GM19238 (cell line): ENCODE data around the gene TJP2.

Source experiments
- DNase-seq: peaks from one replicate; pipeline ENCODE4 v3.0.0; 2011; ENCODE audit warnings: low spot score; ENCODE audit not compliant: insufficient read length

Gene TJP2

GRCh38 chr9:69190086-69190862 lies 16.2 kb downstream of the TJP2 start:
- DNase-seq = no peak

DNA sequence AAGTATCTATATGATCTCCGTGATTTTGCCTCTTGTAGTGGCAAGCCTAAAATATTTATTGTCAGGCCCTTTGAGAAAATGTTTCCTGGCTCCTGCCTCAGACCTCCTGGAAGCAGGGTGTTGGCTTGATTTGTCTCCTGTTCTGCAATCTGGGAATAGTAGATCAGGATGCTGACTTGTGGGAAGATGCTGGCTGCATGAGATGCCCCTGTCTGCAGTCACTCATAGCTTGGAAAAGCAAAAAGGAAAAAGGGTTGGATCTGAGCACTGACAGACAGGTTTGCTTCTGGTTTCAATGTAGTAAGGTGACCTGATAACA lies 16.7 kb downstream of the TJP2 start:
- no peak for DNase-seq

DNA sequence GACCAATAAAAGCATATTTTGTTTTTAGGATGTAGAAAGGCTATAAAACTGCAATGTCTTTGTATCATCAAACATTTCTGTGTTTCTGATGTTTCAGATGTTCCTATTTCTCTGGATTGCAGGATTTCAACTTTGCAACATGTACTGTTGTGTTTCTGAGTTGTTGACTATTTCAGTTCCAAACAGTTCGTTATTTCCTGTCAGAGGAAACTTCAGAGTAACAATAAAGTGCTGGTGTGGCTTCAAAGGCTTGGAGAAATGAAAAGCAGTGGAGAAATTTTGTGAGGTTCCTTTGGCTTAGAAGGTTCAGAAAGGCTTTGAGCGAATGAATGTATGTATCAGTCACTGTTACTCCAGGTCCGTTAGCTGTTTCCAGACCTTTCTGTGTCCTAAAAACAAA lies 17.2 kb downstream of the TJP2 start:
- no peak for DNase-seq

DNA sequence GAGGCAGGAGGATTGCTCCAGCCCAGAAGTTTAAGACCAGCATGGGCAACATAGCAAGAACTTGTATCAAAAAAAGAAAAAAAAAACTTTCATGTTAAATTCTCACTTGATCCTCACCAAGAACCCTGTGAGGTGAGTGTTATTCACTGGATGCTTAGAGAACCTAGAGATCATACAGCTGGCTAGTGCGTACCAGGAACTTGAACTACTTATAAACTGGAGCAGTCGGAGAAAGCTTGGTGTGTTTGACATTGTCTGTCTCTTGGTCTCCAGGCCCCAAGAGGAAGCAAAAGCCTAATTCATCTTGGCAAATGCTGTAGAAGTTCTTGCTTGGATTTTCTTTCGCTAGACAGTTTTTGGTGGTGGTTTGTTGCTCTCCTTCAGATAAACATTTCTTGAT lies 18.1 kb downstream of the TJP2 start:
- no peak for DNase-seq

DNA sequence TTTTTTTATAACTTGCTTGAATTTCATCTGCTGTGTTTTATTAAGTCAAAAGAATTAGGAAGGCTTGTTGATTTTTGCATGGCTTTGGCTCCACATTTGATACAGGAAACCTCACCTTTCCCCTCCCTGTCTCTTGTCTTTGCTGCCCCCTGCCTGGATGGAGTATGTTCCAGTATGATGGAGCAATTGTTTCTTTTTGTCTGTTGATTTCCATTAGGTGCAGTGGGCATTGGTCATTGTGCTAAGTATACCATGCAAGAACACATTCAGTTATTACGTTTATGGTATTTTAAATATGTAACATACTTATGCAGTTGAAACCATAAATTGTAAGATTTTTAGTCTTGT lies 19.6 kb downstream of the TJP2 start:
- no peak for DNase-seq

DNA sequence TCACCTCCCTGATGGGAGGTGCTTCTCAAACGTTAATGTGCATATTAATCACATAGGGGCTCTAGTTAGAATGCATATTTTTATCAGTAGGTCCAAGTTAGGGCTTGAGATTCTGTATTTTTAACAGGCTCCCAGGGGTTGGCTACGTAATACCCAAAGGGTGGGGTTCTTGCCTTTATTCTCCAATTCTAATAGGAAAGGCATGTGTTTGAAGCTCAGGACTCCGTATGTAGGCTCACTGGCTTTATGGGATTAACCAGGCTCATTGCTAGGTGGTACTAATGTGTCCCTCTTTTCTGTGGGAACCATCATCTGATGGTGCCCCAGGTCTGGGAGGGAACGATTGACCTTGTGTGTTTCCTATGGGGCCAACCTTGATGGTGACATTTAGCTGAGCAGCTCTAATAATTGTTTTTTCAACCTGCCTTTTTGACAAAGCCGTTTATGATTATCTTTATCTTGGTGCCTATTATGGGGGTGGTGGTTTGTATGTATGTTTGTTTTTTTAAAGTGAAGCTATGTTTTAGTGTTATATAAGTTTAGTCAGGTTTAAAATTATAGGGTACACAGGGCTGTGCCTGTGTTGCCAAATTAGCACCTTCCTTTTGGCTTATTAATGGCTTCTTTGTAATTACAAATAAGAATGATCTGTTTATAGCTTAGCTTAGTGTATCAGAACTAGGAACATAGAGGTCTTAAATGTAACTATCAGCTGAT lies 20.8 kb downstream of the TJP2 start:
- no peak for DNase-seq

DNA sequence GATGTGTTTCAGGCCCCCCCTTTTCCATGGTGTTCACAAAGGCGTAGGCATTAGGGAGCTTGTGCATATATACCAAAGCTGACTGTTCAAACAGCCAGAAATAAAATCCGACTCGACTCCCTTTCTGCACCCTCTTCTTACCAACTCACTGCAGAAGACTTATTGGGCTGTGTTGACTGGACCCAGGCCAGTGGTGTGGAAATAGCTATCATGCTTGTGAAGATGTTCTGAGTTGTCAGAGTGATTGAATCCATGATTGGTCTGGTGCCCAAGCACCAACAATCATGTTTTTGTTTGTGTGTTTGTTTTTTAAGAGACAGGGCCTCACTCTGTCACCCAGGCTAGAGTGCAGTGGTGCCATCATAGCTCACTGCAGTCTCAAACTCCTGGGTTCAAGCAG lies 21.6 kb downstream of the TJP2 start:
- no peak for DNase-seq

DNA sequence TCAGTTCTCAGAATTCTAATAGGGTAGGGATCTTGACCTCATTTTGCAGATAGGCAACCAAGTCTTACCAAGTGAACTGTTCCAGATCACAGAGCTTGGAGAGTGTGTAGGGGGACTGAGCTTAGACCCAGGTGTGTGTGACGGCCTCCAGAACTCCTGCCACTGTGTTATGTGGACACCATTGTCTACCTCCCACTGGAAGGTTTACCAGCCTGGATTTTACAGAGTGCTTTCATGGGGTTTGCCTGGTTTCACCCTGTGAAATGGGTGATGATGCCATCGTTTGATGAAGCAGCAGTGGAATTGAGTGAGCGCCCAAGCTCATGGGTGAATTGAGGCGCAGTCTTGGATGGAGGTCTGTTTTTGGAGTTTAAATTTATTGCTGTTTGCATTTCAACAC lies 23.6 kb downstream of the TJP2 start:
- no peak for DNase-seq

DNA sequence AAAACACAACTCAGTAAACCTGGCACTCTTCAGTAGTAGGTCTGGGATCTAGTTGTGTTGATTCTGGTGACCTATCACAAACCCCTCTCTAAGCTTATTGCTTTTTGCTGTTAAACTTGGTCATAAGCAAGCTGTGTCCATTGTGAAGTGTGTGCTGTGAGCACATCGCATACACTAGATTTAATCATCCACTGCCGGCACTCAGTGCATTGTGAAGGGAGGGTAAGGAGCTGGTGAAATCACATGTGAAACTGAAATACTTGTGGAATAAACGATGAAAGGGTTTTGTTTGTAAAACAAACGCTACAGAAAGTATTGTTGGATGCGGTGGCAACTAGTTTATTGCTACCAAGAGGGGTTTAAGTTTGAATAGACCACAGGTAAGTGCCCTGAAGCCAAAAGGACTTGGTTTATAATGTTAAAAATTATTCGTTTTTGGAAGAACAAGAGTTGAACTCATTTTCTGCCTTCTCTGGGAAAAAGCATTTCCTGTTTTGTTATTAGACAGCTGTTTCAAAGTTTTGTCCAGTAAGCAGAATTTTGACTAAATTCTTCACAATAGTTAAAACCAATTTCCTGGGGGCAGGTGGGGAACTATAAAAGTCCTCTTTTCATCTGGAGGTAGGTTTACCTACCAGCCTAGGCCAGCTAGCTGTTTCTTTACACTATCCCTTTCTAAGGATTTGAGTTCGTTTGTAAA lies 24.6 kb downstream of the TJP2 start:
- DNase-seq = no peak

- DNase-seq = no peak
Measured at GRCh38 chr9:69199769-69200470, 25.8 kb downstream of the TJP2 start.

DNA sequence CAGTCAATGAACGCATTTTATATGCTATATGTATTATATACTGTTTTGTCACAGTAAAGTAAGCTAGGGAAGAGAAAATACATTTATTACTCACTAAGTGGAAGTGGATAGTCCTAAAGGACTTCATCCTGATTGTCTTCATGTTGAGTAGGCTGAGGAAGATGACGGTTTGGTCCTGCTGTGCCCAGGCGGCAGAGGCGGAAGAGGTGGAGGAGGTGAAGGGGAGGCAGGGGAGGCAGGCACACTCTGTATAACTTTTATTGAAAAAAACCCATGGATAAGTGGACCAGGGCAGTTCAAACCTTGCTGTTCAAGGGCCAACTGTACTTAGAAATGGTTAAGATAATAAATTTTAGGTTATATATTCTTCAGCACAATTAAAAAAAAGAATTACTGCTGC lies 28.5 kb downstream of the TJP2 start:
- no peak for DNase-seq

DNA sequence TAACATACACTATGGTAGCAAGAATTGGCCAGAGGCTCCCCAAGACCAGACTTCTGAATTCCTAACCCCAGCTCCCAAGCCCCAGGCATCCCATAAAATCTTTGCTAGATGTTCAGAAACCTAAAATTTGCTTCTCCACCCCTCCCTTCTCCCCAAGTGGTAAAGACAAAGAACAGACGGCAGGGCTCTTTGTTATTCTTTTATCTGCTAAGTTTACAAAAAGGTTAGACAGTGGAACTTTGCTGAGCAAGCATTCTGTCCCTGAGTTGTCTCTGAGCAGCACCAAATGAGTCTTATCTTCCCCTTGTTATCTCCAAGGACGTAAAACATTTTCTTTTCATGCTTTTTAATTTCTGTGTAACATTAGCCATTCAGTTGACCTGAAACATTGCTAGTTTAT lies 30.2 kb downstream of the TJP2 start:
- no peak for DNase-seq

GRCh38 chr9:69204849-69205248 lies 30.8 kb downstream of the TJP2 start:
- DNase-seq = no peak

DNA sequence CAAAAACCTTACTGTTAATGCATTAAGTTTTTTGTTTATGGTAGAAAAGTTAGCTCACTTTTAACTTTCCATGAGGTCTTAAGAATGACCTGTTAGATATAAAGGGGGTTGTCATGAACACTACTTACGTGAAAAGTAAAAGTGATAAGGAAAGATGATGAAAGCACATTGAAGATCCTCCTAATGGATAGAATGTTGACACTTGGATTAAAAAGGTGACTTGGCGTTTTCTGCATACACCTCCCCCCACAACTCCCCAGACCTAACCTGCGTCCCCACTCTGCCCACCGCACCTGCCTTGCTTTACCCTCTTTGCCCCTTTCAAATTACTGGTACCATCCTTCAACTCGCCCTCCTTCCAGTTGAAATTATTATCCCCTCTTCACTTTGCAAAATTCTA lies 32.0 kb downstream of the TJP2 start:
- no peak for DNase-seq

DNA sequence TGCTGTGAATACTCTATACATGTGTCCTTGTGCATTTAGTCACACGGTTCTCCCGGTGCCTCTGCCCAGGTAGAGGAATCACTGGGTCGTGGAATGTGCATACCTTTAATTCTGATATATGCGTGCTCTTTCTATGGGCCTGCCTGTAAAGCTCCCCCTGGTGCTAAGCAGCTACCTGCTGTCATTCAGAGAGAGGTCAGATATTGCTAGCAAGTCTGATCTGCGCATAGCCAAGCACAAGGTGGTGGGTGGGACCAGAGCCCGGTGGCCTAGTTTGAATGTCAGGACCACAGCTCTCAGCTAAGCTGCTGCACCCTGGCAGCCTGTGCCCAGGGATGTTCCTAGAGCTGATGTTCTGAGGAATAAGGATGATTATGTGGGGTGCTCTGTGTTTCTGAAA lies 33.4 kb downstream of the TJP2 start:
- no peak for DNase-seq

GRCh38 chr9:69211424-69212036 lies 37.5 kb downstream of the TJP2 start:
- DNase-seq = no peak

DNA sequence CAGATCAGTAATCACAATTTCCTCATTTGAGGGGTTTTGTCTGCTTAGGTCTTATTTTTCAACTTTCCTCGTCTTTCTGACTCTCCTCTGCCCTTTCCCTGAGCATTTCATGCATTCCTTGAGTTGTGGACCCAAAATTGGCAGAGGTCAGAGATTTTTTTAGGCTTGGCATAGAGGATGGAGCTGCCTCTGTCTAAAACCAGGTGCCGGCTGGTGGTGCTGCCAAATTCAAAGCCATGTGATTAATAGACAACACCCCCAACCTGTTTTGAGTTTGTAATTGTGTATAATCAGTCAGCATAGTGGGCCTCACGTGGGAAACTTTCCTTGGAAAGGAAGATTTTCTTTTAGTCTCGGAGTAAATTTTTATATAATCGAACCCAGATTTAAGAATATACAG lies 39.6 kb downstream of the TJP2 start:
- no peak for DNase-seq

GRCh38 chr9:69214939-69215338 lies 40.9 kb downstream of the TJP2 start:
- no peak for DNase-seq

- no peak for DNase-seq
Measured at GRCh38 chr9:69215774-69216485, 41.9 kb downstream of the TJP2 start.

DNA sequence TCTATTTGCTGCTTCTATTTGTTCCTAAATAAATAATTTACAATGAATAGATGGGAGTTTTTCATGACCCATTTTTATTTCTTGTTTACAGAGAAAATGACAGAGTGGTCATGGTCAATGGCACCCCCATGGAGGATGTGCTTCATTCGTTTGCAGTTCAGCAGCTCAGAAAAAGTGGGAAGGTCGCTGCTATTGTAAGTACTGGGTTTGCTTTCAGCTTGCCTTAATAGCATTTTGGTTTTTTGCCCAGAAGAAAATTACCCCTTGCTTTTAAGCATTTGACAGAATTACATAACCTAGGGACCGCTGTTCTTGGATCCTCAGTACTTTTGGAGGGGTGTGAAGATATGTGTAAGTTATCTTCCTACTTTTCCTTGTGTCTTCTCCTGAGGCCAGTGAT lies 44.1 kb downstream of the TJP2 start:
- DNase-seq = no peak

DNA sequence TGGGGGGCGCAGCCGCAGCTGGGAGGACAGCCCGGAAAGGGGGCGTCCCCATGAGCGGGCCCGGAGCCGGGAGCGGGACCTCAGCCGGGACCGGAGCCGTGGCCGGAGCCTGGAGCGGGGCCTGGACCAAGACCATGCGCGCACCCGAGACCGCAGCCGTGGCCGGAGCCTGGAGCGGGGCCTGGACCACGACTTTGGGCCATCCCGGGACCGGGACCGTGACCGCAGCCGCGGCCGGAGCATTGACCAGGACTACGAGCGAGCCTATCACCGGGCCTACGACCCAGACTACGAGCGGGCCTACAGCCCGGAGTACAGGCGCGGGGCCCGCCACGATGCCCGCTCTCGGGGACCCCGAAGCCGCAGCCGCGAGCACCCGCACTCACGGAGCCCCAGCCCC lies 47.0 kb downstream of the TJP2 start:
- no peak for DNase-seq
